ENCODE data around the gene KLHL25. TPM values are rescaled to one million over a fixed set of nuclear protein-coding genes. Genes with fewer than 3 reads are reported as not detected.

Gene KLHL25
- total and polyA plus RNA-seq, 2 of the 8 experiments (the other 6 are each of a cell fraction or from before 2014, with no cell fraction given), result 16.5 to 22.0 TPM

GRCh38 chr15:85786781-85787114 is 8.0 kb downstream of the KLHL25 start:
- no peak for DNase-seq (ENCODE audit: low read depth in 1 of 2, low spot score in 2 of 2)
- no peaks in the 10 kb centered on the region for H3K27me3 ChIP-seq (replicated peaks in 1 of 4; ENCODE audit: control insufficient read depth in 3 of 4, extremely low read depth in 1 of 4, insufficient read depth in 3 of 4, low read length in 3 of 4)
- no peak for FAIRE-seq
- TF ChIP-seq ZNF274 (IDR thresholded peaks at IDR 0.05; ENCODE audit: borderline replicate concordance, extremely low read depth, low read length), result no peak
- no peak for TF ChIP-seq KDM4A (IDR thresholded peaks at IDR 0.05; ENCODE audit: low read depth, low read length, severe bottlenecking)
- TF ChIP-seq FOSL1 (IDR thresholded peaks at IDR 0.05; ENCODE audit: insufficient read depth, low read depth, low read length), result no peak
- no peak for TF ChIP-seq BCL11A (IDR thresholded peaks at IDR 0.05; ENCODE audit: low read depth in 2 of 2, low read length in 2 of 2)
- TF ChIP-seq SIRT6 (IDR thresholded peaks at IDR 0.05; ENCODE audit: low read length), result no peak
- TF ChIP-seq E2F6 (IDR thresholded peaks at IDR 0.05), result no peak
- TF ChIP-seq PHF8 (conservative IDR thresholded peaks at IDR 0.05; ENCODE audit: low read depth, low read length), result no peak
- TF ChIP-seq ASH2L (IDR thresholded peaks at IDR 0.05; ENCODE audit: low read length), result no peak
- TF ChIP-seq TEAD4 (IDR thresholded peaks at IDR 0.05; ENCODE audit: low read depth, low read length), result no peak
- no peak overlapping the region for H2BK5ac ChIP-seq (ENCODE audit: low read depth, low read length)
- 77% methylated on average over 3 of the region's 3 CpGs; no CpG with 5 or more reads in 1 of the 2 experiments for WGBS, 2 experiments (ENCODE audit: extremely low coverage in 1 of 2, insufficient coverage in 1 of 2, insufficient read length in 1 of 2, insufficient replicate concordance in 2 of 2, low coverage in 1 of 2, low lambda C conversion rate in 2 of 2, missing lambda C conversion rate in 1 of 2)
- no peak overlapping the region for H2BK12ac ChIP-seq (ENCODE audit: low read depth, low read length)
- no peak overlapping the region for H3K14ac ChIP-seq (ENCODE audit: insufficient read length)
- peaks cover 23% of the 10 kb centered on the region for H3K79me1 ChIP-seq (ENCODE audit: low read depth, low read length)
- no peak overlapping the region for H3K27ac ChIP-seq (ENCODE audit: low read depth, low read length)
- H3K9me3 ChIP-seq (ENCODE audit: insufficient read depth in 2 of 2, low read depth in 1 of 2, low read length in 1 of 2), result no peaks in the 10 kb centered on the region
- H2BK15ac ChIP-seq (ENCODE audit: low read length), result no peak overlapping the region
- H4K5ac ChIP-seq (ENCODE audit: insufficient read length, low read depth, low read length), result no peak overlapping the region
- no peak overlapping the region for H3K23ac ChIP-seq (ENCODE audit: insufficient read length)
- H3K36me3 ChIP-seq (ENCODE audit: control insufficient read depth in 2 of 4, insufficient read depth in 4 of 4, low read length in 3 of 4), result no peaks in the 10 kb centered on the region
- H3K56ac ChIP-seq (replicated peaks; ENCODE audit: insufficient read length, low read depth, low read length), result no peak overlapping the region
- peaks cover 17 to 24% of the 10 kb centered on the region in 2 experiments for H4K20me1 ChIP-seq (replicated peaks in 1 of 2; ENCODE audit: control insufficient read depth in 1 of 2, insufficient read depth in 2 of 2, low read length in 2 of 2)
- H2AK5ac ChIP-seq (ENCODE audit: low read depth, low read length), result no peak overlapping the region
- no peak overlapping the region for H2BK120ac ChIP-seq (replicated peaks; ENCODE audit: low read depth, low read length)
- POLR2A ChIA-PET (ENCODE audit: partially characterized antibody), result interaction anchor here (1.1 to 1.2 kb wide), 2 partner anchors 9 to 35 kb away, joined by 3 to 4 read pairs; no protein-coding TSS in a partner anchor
- no peak overlapping the region for H4K8ac ChIP-seq (ENCODE audit: extremely low read depth, insufficient read depth, low read length)
- H3K79me2 ChIP-seq (ENCODE audit: control insufficient read depth in 1 of 2, insufficient read depth in 2 of 2, low read length in 2 of 2), result peaks cover 11 to 92% of the 10 kb centered on the region in 2 experiments
- H3K9ac ChIP-seq (replicated peaks in 1 of 4; ENCODE audit: extremely low read depth in 1 of 4, low read depth in 3 of 4, low read length in 3 of 4), result no peak overlapping the region
- H3K4me2 ChIP-seq (ENCODE audit: insufficient read depth in 1 of 2, low read depth in 2 of 2, low read length in 2 of 2), result no peak overlapping the region
- peaks cover 0 to 21% (median 11%) of the 10 kb centered on the region in 4 experiments; a peak in 6 of 7 replicates for H3K4me1 ChIP-seq (replicated peaks in 1 of 4; ENCODE audit: control insufficient read depth in 3 of 4, insufficient read depth in 4 of 4, low read length in 3 of 4)
- H3K23me2 ChIP-seq (ENCODE audit: low read depth, low read length), result no peaks in the 10 kb centered on the region
- no peak overlapping the region for H3K4me3 ChIP-seq (ENCODE audit: extremely low read depth in 1 of 4, insufficient read depth in 2 of 4, low read depth in 3 of 4, low read length in 4 of 4)
- no peak overlapping the region for H2BK20ac ChIP-seq (ENCODE audit: low read length)
- H2AFZ ChIP-seq (ENCODE audit: low read length), result no peak overlapping the region
- no peak overlapping the region for H3K18ac ChIP-seq (ENCODE audit: extremely low read depth, low read length)
- CTCF ChIA-PET (ENCODE audit: partially characterized antibody), result interaction anchor here (1.5 to 4.4 kb wide), 4 partner anchors 9 to 57 kb away, joined by 3 to 16 read pairs (median 5); no protein-coding TSS in a partner anchor
- no peak overlapping the region for H3K4ac ChIP-seq (replicated peaks; ENCODE audit: insufficient read length, low read depth, low read length)
- H4K91ac ChIP-seq (replicated peaks; ENCODE audit: insufficient read length, low read length), result no peak overlapping the region
